Panc1 (cell line): Measurements from ENCODE around the gene ICA1. TPM values are rescaled to one million over a fixed set of nuclear protein-coding genes. Genes with fewer than 3 reads are reported as not detected.

Source experiments
- ATAC-seq: fragments of 200-7000 bp; cut with Tn5 transposase; 2 replicates; pipeline ENCODE4 v1.9.1; 2020; ENCODE audit warnings: mild to moderate bottlenecking, moderate library complexity
- BruUV-seq: library from RNA; stranded (reverse); fragments of 400-500 nt; replicated peaks from 2 replicates; lab custom pipeline; 2021; lab: Mats Ljungman, UMichigan
- CTCF ChIA-PET: fragments of 300-600 bp; sonication (Branson Sonifier 250); formaldehyde crosslinking; loops from one replicate; lab custom pipeline; 2022; ENCODE audit warnings: antibody characterized with exemption; lab: Charles Lee
- POLR2A ChIA-PET: fragments of 300-600 bp; sonication (Branson Sonifier 250); formaldehyde crosslinking; loops from one replicate; lab custom pipeline; 2022; ENCODE audit warnings: antibody characterized with exemption; lab: Charles Lee
- DNase-seq: peaks from one replicate; pipeline ENCODE4 v3.0.0-alpha.2; 2010; ENCODE audit warnings: low read depth, low spot score
- H3K27ac ChIP-seq: 2 replicates; pipeline ENCODE4 v1.5.1; 2011; ENCODE audit warnings: mild to moderate bottlenecking, low read length, inconsistent platforms
- H3K27me3 ChIP-seq: fragments of 200-500 bp; sonication (Bioruptor generic); 2 replicates; pipeline ENCODE4 v1.6.0; 2014; ENCODE audit warnings: low read length, inconsistent platforms; ENCODE audit not compliant: control insufficient read depth, insufficient read depth
- H3K36me3 ChIP-seq: fragments of 200-500 bp; sonication (Bioruptor generic); 2 replicates; pipeline ENCODE4 v1.5.1; 2014; ENCODE audit warnings: inconsistent platforms, mild to moderate bottlenecking, low read length, moderate library complexity; ENCODE audit not compliant: control insufficient read depth, insufficient read depth
- H3K4me1 ChIP-seq: 2 replicates; pipeline ENCODE4 v1.5.1; 2011; ENCODE audit warnings: inconsistent platforms, mild to moderate bottlenecking, low read length, moderate library complexity; ENCODE audit not compliant: control insufficient read depth, insufficient read depth
- H3K4me3 ChIP-seq, 2 experiments: 2 replicates each; pipeline ENCODE4 v1.5.1; 2011 to 2012; ENCODE audit warnings: low read depth in 2 of 2, low read length in 2 of 2, mild to moderate bottlenecking in 2 of 2, inconsistent platforms in 1 of 2, moderate library complexity in 1 of 2
- H3K9me3 ChIP-seq: fragments of 200-500 bp; sonication (Bioruptor generic); 2 replicates; pipeline ENCODE4 v1.5.1; 2014; ENCODE audit warnings: low read depth, mild to moderate bottlenecking, inconsistent platforms, low read length, moderate library complexity; ENCODE audit not compliant: control insufficient read depth, insufficient read depth
- POLR2AphosphoS5 ChIP-seq: IDR thresholded peaks from 2 replicates; pipeline ENCODE4 v1.6.1; 2012; ENCODE audit warnings: mild to moderate bottlenecking, low read depth, low read length, moderate library complexity
- REST ChIP-seq, 2 experiments: IDR thresholded peaks; 2 replicates each; pipeline ENCODE4 v1.6.1; 2011 to 2012; ENCODE audit warnings: low read depth in 2 of 2, control low read depth in 1 of 2, low read length in 1 of 2, mild to moderate bottlenecking in 1 of 2, moderate library complexity in 1 of 2; ENCODE audit not compliant: insufficient read depth in 1 of 2
- SIN3A ChIP-seq: IDR thresholded peaks from 2 replicates; pipeline ENCODE4 v1.6.1; 2012; ENCODE audit warnings: low read depth, mild to moderate bottlenecking, low read length, moderate library complexity, borderline replicate concordance; ENCODE audit not compliant: insufficient read depth
- TCF7L2 ChIP-seq: IDR thresholded peaks from 2 replicates; pipeline ENCODE4 v1.6.1; 2011; ENCODE audit warnings: mild to moderate bottlenecking, low read depth, low read length, inconsistent platforms
- in situ Hi-C: cut with HindIII; loops from 2 replicates; pipeline ENCODE4 v1.10.0; 2016; ENCODE audit warnings: low sequenced_read_pairs, low pct_unique_long_range_greater_than_20kb
- intact Hi-C: fragments of 100-400 bp; cut with micrococcal nuclease; formaldehyde crosslinking; loops from one replicate; pipeline ENCODE4 v1.10.0; 2022; ENCODE audit not compliant: unreplicated experiment
- total RNA-seq: library from RNA; stranded (reverse); gene quantifications from one replicate; pipeline ENCODE4 v1.2.1, GENCODE V29; 2021; ENCODE audit not compliant: unreplicated experiment
- TF ChIP-seq, protein P1 (sequence below): fragments of 450-650 bp; IDR thresholded peaks from 2 replicates; pipeline ENCODE4 v1.5.1; 2017; ENCODE audit warnings: mild to moderate bottlenecking

The ICA1 gene
- total RNA-seq, 1 experiment from 2014 or later: 1.1 TPM

DNA sequence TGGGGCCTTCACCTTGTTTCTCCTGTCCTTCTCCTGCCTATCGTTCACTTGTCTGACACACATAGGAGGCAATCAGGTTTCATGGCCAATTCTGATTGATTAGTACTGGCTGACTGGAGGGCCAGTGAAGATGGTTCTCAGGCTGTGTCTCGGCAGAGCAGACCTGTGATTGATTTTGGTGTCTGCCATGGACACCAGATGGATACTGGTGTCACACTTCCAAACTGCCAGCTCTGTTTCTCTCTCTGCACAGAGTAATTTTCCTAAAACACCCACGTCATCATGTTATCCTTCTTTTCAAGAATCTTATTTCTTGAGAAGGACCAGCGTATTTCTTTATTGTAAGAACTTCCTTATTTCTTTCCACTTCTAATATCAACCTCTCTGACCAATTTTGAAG lies 117.1 kb downstream of the ICA1 start:
- BruUV-seq: no TSS peak
- POLR2A ChIA-PET: no interaction called here

DNA sequence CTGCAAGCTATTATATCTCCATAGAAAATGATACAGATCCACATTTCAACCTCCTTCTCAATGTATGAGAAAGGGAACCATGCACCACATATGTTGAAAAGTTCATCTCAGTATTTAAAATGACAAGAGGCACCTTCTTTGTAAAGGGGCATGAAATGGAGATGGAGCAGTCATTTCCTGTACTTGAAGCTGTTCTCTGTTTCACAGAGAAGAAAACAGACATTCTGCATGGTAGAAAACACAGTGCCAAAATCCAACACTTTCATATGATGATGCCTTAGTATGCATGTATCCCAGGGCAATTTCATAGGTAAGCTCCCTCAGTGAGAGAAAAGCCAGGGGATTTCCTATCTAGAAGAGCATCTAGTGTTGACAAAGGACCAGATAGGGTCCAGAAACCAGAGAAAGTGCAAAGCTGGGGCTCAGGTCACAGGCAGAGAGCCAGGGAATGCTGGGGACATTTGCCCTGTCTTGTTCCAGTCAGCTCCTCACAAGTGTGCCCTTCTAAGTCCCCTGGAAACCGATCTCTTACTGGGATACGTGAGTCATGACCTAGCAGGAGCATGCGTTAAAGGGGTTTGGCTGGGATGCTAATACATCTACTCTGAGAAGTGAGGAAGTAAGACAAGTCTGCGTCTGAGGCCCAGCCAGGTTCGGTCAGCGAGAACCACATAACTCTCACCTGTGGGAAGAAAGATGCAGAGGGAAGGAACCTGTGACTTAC lies 118.7 kb downstream of the ICA1 start:
- peaks cover 2% of the 10 kb centered on the region; the same call in 1 of the 2 replicates for H3K27me3 ChIP-seq
- no peak for DNase-seq
- intact Hi-C loops: no loop called here
- ChIA-PET CTCF (no interaction called here), POLR2A (no interaction called here)
- no peaks in the 10 kb centered on the region for H3K9me3 ChIP-seq
- no peak for ATAC-seq
- H3K4me1 ChIP-seq: no peaks in the 10 kb centered on the region
- H3K27ac ChIP-seq: no peak overlapping the region
- no peak overlapping the region for H3K4me3 ChIP-seq
- H3K36me3 ChIP-seq: no peaks in the 10 kb centered on the region
- BruUV-seq: no TSS peak
- in situ Hi-C loops: no loop called here
- TF ChIP-seq REST (IDR thresholded peaks at IDR 0.05; ENCODE audit: insufficient read depth in 1 of 2, low read depth in 2 of 2, low read length in 1 of 2): no peak
- no peak for TF ChIP-seq POLR2AphosphoS5
- TF ChIP-seq, protein P1, sequence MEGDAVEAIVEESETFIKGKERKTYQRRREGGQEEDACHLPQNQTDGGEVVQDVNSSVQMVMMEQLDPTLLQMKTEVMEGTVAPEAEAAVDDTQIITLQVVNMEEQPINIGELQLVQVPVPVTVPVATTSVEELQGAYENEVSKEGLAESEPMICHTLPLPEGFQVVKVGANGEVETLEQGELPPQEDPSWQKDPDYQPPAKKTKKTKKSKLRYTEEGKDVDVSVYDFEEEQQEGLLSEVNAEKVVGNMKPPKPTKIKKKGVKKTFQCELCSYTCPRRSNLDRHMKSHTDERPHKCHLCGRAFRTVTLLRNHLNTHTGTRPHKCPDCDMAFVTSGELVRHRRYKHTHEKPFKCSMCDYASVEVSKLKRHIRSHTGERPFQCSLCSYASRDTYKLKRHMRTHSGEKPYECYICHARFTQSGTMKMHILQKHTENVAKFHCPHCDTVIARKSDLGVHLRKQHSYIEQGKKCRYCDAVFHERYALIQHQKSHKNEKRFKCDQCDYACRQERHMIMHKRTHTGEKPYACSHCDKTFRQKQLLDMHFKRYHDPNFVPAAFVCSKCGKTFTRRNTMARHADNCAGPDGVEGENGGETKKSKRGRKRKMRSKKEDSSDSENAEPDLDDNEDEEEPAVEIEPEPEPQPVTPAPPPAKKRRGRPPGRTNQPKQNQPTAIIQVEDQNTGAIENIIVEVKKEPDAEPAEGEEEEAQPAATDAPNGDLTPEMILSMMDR: no peak
- TF ChIP-seq TCF7L2: no peak
- no peak for TF ChIP-seq SIN3A

More for the DNA sequence above, 117.1 kb downstream of the ICA1 start:
- Histone ChIP-seq H3K4me1 (no peaks in the 10 kb centered on the region), H3K36me3 (no peaks in the 10 kb centered on the region), H3K27ac (no peak overlapping the region), H3K9me3 (no peaks in the 10 kb centered on the region), H3K4me3 (no peak overlapping the region), H3K27me3 (peaks cover 2% of the 10 kb centered on the region; the same call in 1 of the 2 replicates)
- in situ Hi-C loops: no loop called here
- CTCF ChIA-PET: no interaction called here
- DNase-seq (no peak), ATAC-seq (no peak)
- intact Hi-C loops: no loop called here
- TF ChIP-seq POLR2AphosphoS5 (no peak), SIN3A (no peak), TCF7L2 (no peak), REST (IDR thresholded peaks at IDR 0.05; ENCODE audit: insufficient read depth in 1 of 2, low read depth in 2 of 2, low read length in 1 of 2) (no peak)
- TF ChIP-seq, protein P1: no peak
